Cardiac muscle cell (in vitro differentiated cells and primary cell): ENCODE results near the gene PPP3CA. TPM values are rescaled to one million over a fixed set of nuclear protein-coding genes. Genes with fewer than 3 reads are reported as not detected.
A peak's percentile ranks its signal among the peaks of the same experiment; 100 is the strongest.

ENCODE experiments used
- DNase-seq, 2 donors: peaks; one replicate each; pipeline versions ENCODE4 v3.0.0 to v3.0.0-alpha.2; 2010 to 2017; ENCODE audit warnings: low read depth in 1 of 2, low spot score in 1 of 2
- H3K27ac ChIP-seq: fragments of 200-600 bp; sonication (generic); 2 replicates; pipeline ENCODE4 v1.5.1; 2016
- H3K27me3 ChIP-seq: fragments of 200-600 bp; sonication (generic); 2 replicates; pipeline ENCODE4 v1.6.0; 2016; ENCODE audit warnings: control low read depth
- H3K36me3 ChIP-seq: fragments of 200-600 bp; sonication (generic); 2 replicates; pipeline ENCODE4 v1.5.1; 2016; ENCODE audit warnings: control low read depth
- H3K4me1 ChIP-seq: fragments of 200-600 bp; sonication (generic); 2 replicates; pipeline ENCODE4 v1.8.1; 2017; ENCODE audit warnings: low read depth, mild to moderate bottlenecking, mixed run types
- H3K4me3 ChIP-seq: fragments of 200-600 bp; sonication (generic); 2 replicates; pipeline ENCODE4 v1.5.1; 2016; ENCODE audit warnings: mild to moderate bottlenecking
- H3K9me3 ChIP-seq: fragments of 200-600 bp; sonication (generic); 2 replicates; pipeline ENCODE4 v1.5.1; 2017; ENCODE audit warnings: low read depth, mild to moderate bottlenecking, control low read depth
- CTCF ChIP-seq: IDR thresholded peaks from 2 replicates; pipeline ENCODE4 v1.5.1; 2012; ENCODE audit warnings: low read depth, mild to moderate bottlenecking, low read length
- polyA plus RNA-seq: library from polyadenylated mRNA; unstranded; fragments of >200 nt; fragmentation: Nextera tagmentation; extraction: Ambion mirVana; gene quantifications from 2 replicates; pipeline ENCODE4 v1.2.1, GENCODE V29; 2016
- total RNA-seq: library from RNA; depleted of rRNA; stranded (reverse); fragments of >200 nt; gene quantifications from 2 replicates; pipeline ENCODE4 v1.2.3, GENCODE V29; 2016

PPP3CA gene
- total and polyA plus RNA-seq, 2 experiments from 2014 or later, result 8.2 to 21.3 TPM

GRCh38 chr4:101307899-101308298, 39.4 kb downstream of the PPP3CA start:
- H3K27ac ChIP-seq, result no peak overlapping the region
- H3K27me3 ChIP-seq, result no peaks in the 10 kb centered on the region
- H3K36me3 ChIP-seq, result no peaks in the 10 kb centered on the region
- no peak overlapping the region for H3K4me3 ChIP-seq
- H3K9me3 ChIP-seq, result no peaks in the 10 kb centered on the region
- no peak for DNase-seq
- peaks cover 19% of the 10 kb centered on the region for H3K4me1 ChIP-seq
- no peak for TF ChIP-seq CTCF

GRCh38 chr4:101306764-101307615, 40.3 kb downstream of the PPP3CA start:
- no peak overlapping the region for H3K4me3 ChIP-seq
- peak overlapping the region; percentile 10 for H3K27ac ChIP-seq
- no peaks in the 10 kb centered on the region for H3K36me3 ChIP-seq
- peak; percentile 19 for DNase-seq
- TF ChIP-seq CTCF, result no peak
- no peaks in the 10 kb centered on the region for H3K9me3 ChIP-seq
- H3K4me1 ChIP-seq, result peaks cover 19% of the 10 kb centered on the region
- H3K27me3 ChIP-seq, result no peaks in the 10 kb centered on the region

GRCh38 chr4:101306225-101306624, 41.1 kb downstream of the PPP3CA start:
- no peak for TF ChIP-seq CTCF
- Histone ChIP-seq H3K4me3 (no peak overlapping the region), H3K4me1 (peaks cover 19% of the 10 kb centered on the region), H3K27me3 (no peaks in the 10 kb centered on the region), H3K27ac (no peak overlapping the region), H3K9me3 (no peaks in the 10 kb centered on the region), H3K36me3 (no peaks in the 10 kb centered on the region)
- peak in 1 of 2 donors; percentile 13 for DNase-seq

GRCh38 chr4:101304916-101305315, 42.4 kb downstream of the PPP3CA start:
- H3K4me3 ChIP-seq, result no peak overlapping the region
- peak in 1 of 2 donors; percentile 39 for DNase-seq
- H3K4me1 ChIP-seq, result peaks cover 19% of the 10 kb centered on the region
- H3K9me3 ChIP-seq, result no peaks in the 10 kb centered on the region
- H3K36me3 ChIP-seq, result no peaks in the 10 kb centered on the region
- no peaks in the 10 kb centered on the region for H3K27me3 ChIP-seq
- no peak overlapping the region for H3K27ac ChIP-seq
- TF ChIP-seq CTCF, result no peak

GRCh38 chr4:101299899-101300540, 47.3 kb downstream of the PPP3CA start:
- no peak overlapping the region for H3K27ac ChIP-seq
- DNase-seq, result no peak
- TF ChIP-seq CTCF, result no peak

More at GRCh38 chr4:101299899-101300540, 47.3 kb downstream of the PPP3CA start:
- Histone ChIP-seq H3K4me1 (no peaks in the 10 kb centered on the region), H3K9me3 (no peaks in the 10 kb centered on the region), H3K36me3 (no peaks in the 10 kb centered on the region), H3K4me3 (no peak overlapping the region), H3K27me3 (no peaks in the 10 kb centered on the region)
